Vagina (tissue), 2 donors: ENCODE measurements around the gene ZNF451. TPM values are rescaled to one million over a fixed set of nuclear protein-coding genes. Genes with fewer than 3 reads are reported as not detected.

Experiments used
- DNase-seq, 2 donors: peaks; one replicate each; pipeline ENCODE4 v3.0.0-alpha.2; 2017; ENCODE audit errors: extremely low spot score in 2 of 2
- H3K27ac ChIP-seq: fragments of 200-600 bp; sonication (generic); one replicate; pipeline ENCODE4 v1.5.1; 2019
- H3K27me3 ChIP-seq: fragments of 200-600 bp; sonication (generic); one replicate; pipeline ENCODE4 v1.5.1; 2019
- H3K36me3 ChIP-seq, 2 donors: fragments of 200-600 bp; sonication (generic); one replicate each; pipeline ENCODE4 v1.5.1; 2017 to 2019
- H3K4me1 ChIP-seq: fragments of 200-600 bp; sonication (generic); one replicate; pipeline ENCODE4 v1.5.1; 2019
- H3K4me3 ChIP-seq, 2 donors: fragments of 200-600 bp; sonication (generic); 1 replicate in 1 of 2; 2 replicates in 1 of 2; pipeline ENCODE4 v1.5.1; 2016 to 2019
- H3K9me3 ChIP-seq: fragments of 200-600 bp; sonication (generic); one replicate; pipeline ENCODE4 v1.5.1; 2019
- CTCF ChIP-seq, 3 experiments: fragments of 450-650 bp in 2 of 3; fragments of 200-600 bp in 1 of 3; sonication (generic) in 1 of 3; IDR thresholded peaks; one replicate each; pipeline ENCODE4 v1.5.1; 2017 to 2019; ENCODE audit warnings: antibody characterized with exemption in 3 of 3, mild to moderate bottlenecking in 2 of 3, moderate library complexity in 2 of 3
- POLR2A ChIP-seq, 2 donors: fragments of 450-650 bp; IDR thresholded peaks; one replicate each; pipeline ENCODE4 v1.6.1; 2017; ENCODE audit warnings: antibody characterized with exemption in 2 of 2, mild to moderate bottlenecking in 2 of 2, moderate library complexity in 2 of 2
- POLR2AphosphoS5 ChIP-seq, 2 donors: sonication (generic); formaldehyde crosslinking; IDR thresholded peaks; one replicate each; pipeline ENCODE4 v1.9.0; 2017; ENCODE audit warnings: antibody characterized with exemption in 2 of 2, mild to moderate bottlenecking in 2 of 2, low read depth in 1 of 2; ENCODE audit not compliant: insufficient read depth in 1 of 2
- intact Hi-C: fragments of 100-400 bp; cut with DNase I; formaldehyde crosslinking; loops from one replicate; pipeline ENCODE4 v1.15.1; 2023
- total RNA-seq: library from RNA; depleted of rRNA; stranded (reverse); fragments of >200 nt; gene quantifications from one replicate; pipeline ENCODE4 v1.2.3, GENCODE V29; 2016

The ZNF451 gene
- total RNA-seq, 1 donor from 2014 or later = 43.5 TPM

- no peak for DNase-seq
- Histone ChIP-seq H3K4me3 (no peak overlapping the region), H3K36me3 (peaks cover 0 to 19% of the 10 kb centered on the region in 2 donors), H3K27ac (no peak overlapping the region), H3K27me3 (no peaks in the 10 kb centered on the region), H3K9me3 (no peaks in the 10 kb centered on the region), H3K4me1 (peaks cover 9% of the 10 kb centered on the region)
- intact Hi-C loops = no loop called here
- TF ChIP-seq POLR2AphosphoS5 (IDR thresholded peaks at IDR 0.05; ENCODE audit: insufficient read depth in 1 of 2, low read depth in 1 of 2) (no peak), CTCF (IDR thresholded peaks at IDR 0.05) (no peak), POLR2A (IDR thresholded peaks at IDR 0.05) (no peak)
Measured at GRCh38 chr6:57183336-57183735, 93.3 kb downstream of the ZNF451 start.

DNA sequence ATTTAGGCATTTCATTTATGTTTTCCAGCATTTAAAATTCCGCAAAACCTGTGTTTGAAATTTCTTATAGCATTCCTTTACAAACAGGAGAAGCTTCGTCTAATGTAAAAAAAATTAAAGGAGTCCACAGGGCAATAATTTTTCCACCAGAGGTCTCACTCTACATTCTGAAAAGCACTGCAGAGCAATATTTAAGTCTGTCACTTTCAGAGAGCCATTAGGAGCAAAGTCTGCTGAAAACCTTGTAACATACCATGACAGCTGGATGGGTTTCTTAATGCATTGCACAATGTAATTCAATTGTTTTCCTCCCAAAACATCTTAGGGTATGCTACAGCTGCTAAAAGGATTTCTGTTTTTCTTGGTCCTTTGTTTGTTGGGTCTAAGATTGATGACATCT lies 100.2 kb downstream of the ZNF451 start:
- intact Hi-C loops = loop anchor here (10.0 kb wide), 1 partner anchor 125 kb away; the partner anchor contains the start of gene PRIM2
- no peak overlapping the region for H3K27ac ChIP-seq

DNA sequence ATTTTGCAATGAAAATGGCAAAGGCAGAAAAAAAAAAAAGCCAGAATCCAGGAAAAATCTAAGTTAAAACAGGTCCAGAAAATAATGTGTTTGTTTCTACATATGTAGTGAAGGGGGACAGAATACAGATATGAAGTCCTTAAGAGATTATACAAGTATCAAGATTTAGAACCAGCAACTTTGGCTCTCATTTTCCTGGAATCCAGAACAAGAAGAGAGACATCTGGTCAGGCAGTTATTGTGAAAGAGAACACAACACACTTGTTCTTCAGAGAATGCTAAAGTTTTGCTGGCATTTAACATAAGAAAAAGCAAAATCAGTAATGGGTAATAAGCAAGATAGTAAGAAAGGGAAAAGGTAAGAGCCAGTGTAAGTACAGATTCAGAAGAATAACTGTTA lies 103.2 kb downstream of the ZNF451 start:
- peaks cover 0 to 3% of the 10 kb centered on the region in 2 donors for H3K36me3 ChIP-seq
- no peaks in the 10 kb centered on the region for H3K27me3 ChIP-seq
- peak overlapping the region; percentile 25 for H3K27ac ChIP-seq
- no peaks in the 10 kb centered on the region for H3K9me3 ChIP-seq
- no peak overlapping the region for H3K4me3 ChIP-seq
- no peaks in the 10 kb centered on the region for H3K4me1 ChIP-seq
- DNase-seq = no peak
- no peak for TF ChIP-seq POLR2A (IDR thresholded peaks at IDR 0.05)
- no peak for TF ChIP-seq CTCF (IDR thresholded peaks at IDR 0.05)
- no peak for TF ChIP-seq POLR2AphosphoS5 (IDR thresholded peaks at IDR 0.05; ENCODE audit: insufficient read depth in 1 of 2, low read depth in 1 of 2)
- intact Hi-C loops = loop anchor here (10.0 kb wide), 1 partner anchor 122 kb away; the partner anchor contains the start of gene PRIM2

More for the DNA sequence above, 100.2 kb downstream of the ZNF451 start:
- no peaks in the 10 kb centered on the region for H3K27me3 ChIP-seq
- H3K36me3 ChIP-seq = peaks cover 0 to 3% of the 10 kb centered on the region in 2 donors
- TF ChIP-seq CTCF (IDR thresholded peaks at IDR 0.05) (peak in 1 of 3 experiments; percentile 23), POLR2A (IDR thresholded peaks at IDR 0.05) (no peak), POLR2AphosphoS5 (IDR thresholded peaks at IDR 0.05; ENCODE audit: insufficient read depth in 1 of 2, low read depth in 1 of 2) (peak in 1 of 2 donors; percentile 22)
- no peaks in the 10 kb centered on the region for H3K4me1 ChIP-seq
- H3K9me3 ChIP-seq = no peaks in the 10 kb centered on the region
- DNase-seq = no peak
- H3K4me3 ChIP-seq = no peak overlapping the region

GRCh38 chr6:57195457-57195856 lies 105.5 kb downstream of the ZNF451 start:
- TF ChIP-seq POLR2AphosphoS5 (IDR thresholded peaks at IDR 0.05; ENCODE audit: insufficient read depth in 1 of 2, low read depth in 1 of 2) = no peak
- no peak for TF ChIP-seq CTCF (IDR thresholded peaks at IDR 0.05)
- TF ChIP-seq POLR2A (IDR thresholded peaks at IDR 0.05) = no peak
- Histone ChIP-seq H3K27me3 (no peaks in the 10 kb centered on the region), H3K4me1 (peaks cover 11% of the 10 kb centered on the region), H3K36me3 (peaks cover 0 to 3% of the 10 kb centered on the region in 2 donors), H3K9me3 (no peaks in the 10 kb centered on the region), H3K4me3 (no peak overlapping the region), H3K27ac (no peak overlapping the region)
- DNase-seq = no peak
- intact Hi-C loops = loop anchor here (10.0 kb wide), 1 partner anchor 119 kb away; the partner anchor contains the start of gene PRIM2

GRCh38 chr6:57198926-57199636 lies 109.1 kb downstream of the ZNF451 start:
- Histone ChIP-seq H3K9me3 (no peaks in the 10 kb centered on the region), H3K36me3 (no peaks in the 10 kb centered on the region), H3K27ac (peak overlapping the region; percentile 47), H3K4me1 (peaks cover 13% of the 10 kb centered on the region), H3K27me3 (no peaks in the 10 kb centered on the region), H3K4me3 (no peak overlapping the region)
- intact Hi-C loops = loop anchor here (10.0 kb wide), 1 partner anchor 116 kb away; the partner anchor contains the start of gene PRIM2
- DNase-seq = no peak
- TF ChIP-seq POLR2AphosphoS5 (IDR thresholded peaks at IDR 0.05; ENCODE audit: insufficient read depth in 1 of 2, low read depth in 1 of 2) (no peak), CTCF (IDR thresholded peaks at IDR 0.05) (no peak), POLR2A (IDR thresholded peaks at IDR 0.05) (no peak)
